Mucosa of stomach (tissue), 1 donor: ENCODE measurements around the gene ADGRG1.
"Not testable (repeated sequence)": the region's sequence is repeated elsewhere in the genome, so short reads cannot be mapped to it uniquely, and the experiment has no call there.

ENCODE experiments used
- H3K27me3 ChIP-seq: one replicate; pipeline ENCODE4 v1.7.0; 2013; ENCODE audit warnings: mild to moderate bottlenecking, low read length; ENCODE audit not compliant: control insufficient read depth, insufficient read depth
- H3K36me3 ChIP-seq: one replicate; pipeline ENCODE4 v1.7.0; 2013; ENCODE audit warnings: low read length; ENCODE audit not compliant: control insufficient read depth, insufficient read depth
- H3K4me1 ChIP-seq: one replicate; pipeline ENCODE4 v1.7.0; 2013; ENCODE audit warnings: mild to moderate bottlenecking, low read length; ENCODE audit not compliant: control insufficient read depth, insufficient read depth
- H3K4me3 ChIP-seq: one replicate; pipeline ENCODE4 v1.7.0; 2013; ENCODE audit warnings: low read length
- H3K9ac ChIP-seq: one replicate; pipeline ENCODE4 v1.7.0; 2013; ENCODE audit warnings: mild to moderate bottlenecking, low read length, moderate library complexity
- H3K9me3 ChIP-seq: one replicate; pipeline ENCODE4 v1.7.0; 2013; ENCODE audit warnings: mild to moderate bottlenecking, low read length, moderate library complexity; ENCODE audit not compliant: control insufficient read depth
- donor health status: Pancreatic carcinoma.

ADGRG1 gene

DNA sequence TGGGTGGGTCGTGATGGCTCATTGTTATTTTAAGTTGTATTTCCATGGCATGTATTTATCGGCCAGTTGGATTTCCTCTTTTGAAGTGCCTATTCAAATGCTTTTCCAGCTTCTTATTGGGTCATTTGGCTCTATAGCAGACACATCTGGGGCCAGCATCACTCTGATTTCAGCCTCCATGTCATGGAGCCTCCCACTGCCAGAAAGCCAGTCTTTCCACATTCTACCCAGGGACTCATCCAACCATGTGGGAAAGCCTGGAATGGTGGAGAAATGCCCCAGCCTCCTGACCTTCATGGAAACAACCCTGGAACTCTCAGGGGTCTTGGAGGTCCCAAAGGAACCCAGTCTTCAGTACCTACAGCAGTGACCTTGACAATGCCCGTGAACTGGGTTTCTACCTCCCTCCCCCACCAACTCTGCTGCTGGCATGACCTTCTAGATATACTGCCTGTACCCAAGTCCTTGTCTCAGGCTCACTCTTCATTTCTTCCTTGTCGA, 33.8 kb upstream of the ADGRG1 start:
- Histone ChIP-seq H3K36me3 (no peaks in the 10 kb centered on the region), H3K4me3 (no peak overlapping the region), H3K27me3 (no peaks in the 10 kb centered on the region), H3K4me1 (peaks cover 27% of the 10 kb centered on the region), H3K9me3 (no peaks in the 10 kb centered on the region), H3K9ac (no peak overlapping the region)

DNA sequence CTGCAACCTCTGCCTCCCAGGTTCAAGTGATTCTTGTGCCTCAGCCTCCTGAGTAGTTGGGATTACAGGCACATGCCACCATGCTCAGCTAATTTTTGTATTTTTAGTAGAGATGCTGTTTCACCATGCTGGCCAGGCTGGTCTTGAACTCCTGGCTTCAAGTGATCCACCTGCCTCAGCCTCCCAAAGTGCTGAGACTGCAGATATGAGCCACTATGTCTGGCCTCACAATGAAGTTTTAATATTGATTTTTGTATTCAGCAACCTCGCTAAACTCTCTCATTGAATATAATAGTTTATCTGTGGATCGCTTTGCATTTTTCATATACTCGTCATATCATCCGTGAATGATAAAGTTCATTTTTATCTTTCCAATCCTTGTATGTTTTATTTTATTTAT, 32.2 kb upstream of the ADGRG1 start:
- not testable (repeated sequence) for H3K9me3 ChIP-seq, H3K4me3 ChIP-seq, H3K9ac ChIP-seq, H3K36me3 ChIP-seq, H3K27me3 ChIP-seq
- H3K4me1 ChIP-seq = peaks cover 24% of the 10 kb centered on the region

DNA sequence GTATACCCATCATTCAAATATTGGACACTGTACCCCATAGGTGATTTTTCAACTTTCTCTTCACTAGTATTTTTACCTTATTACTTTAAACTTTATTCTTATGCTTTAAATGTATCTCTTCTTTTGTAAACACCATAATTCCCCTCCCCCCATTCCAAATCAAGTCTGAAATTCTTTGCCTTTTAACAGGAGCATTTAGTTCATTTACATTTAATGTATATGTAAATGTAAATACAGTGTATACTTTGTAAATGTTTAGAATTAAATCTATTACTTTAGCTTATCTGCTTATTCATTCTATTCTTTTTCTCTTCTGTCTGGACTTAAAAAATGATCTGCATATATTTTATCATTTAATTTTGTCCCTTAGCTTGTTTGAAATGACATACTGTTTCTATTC, 30.0 kb upstream of the ADGRG1 start:
- Histone ChIP-seq H3K4me1 (peaks cover 8% of the 10 kb centered on the region), H3K9me3 (no peaks in the 10 kb centered on the region)

DNA sequence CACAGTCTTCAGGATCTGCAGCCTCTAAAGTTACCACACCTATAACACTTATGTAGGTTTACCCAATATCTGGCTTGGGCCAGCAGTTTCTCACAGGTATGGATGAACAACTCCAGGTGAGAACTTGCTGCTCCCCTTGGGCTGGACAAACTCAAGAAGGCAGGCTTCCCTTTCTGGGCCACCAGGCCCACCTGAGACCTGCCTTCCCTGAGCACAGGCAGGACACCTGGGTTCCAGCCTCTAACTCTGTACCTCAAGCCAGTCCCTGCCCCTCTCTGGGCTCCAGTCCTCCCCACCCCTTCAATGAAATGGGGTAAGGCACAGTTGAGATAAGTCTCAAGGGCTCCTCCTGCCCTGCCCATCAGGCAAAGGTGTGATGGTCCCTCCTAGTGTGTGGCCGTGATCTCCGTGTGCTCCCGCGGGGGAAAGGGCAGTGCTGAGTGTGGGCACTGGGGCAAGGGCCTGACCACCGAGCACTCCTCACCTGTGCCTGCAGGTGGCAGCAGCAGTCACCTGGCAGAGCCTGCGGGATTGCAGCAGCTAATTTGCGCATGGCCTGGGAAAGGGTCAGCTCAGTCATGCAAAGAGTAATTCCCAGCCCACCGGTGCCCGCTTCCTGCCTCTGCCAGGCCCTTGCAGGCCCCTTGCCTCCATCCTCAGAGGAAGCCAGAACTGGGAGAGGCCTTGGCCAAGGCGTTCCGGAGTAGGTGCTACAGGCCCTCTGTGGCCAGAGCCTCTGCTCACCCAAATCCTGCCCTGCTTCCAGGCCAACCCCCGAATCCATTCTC, 28.2 kb upstream of the ADGRG1 start:
- peaks cover 10% of the 10 kb centered on the region for H3K27me3 ChIP-seq
- H3K4me3 ChIP-seq = no peak overlapping the region
- H3K4me1 ChIP-seq = peaks cover 8% of the 10 kb centered on the region
- peak overlapping the region; percentile 16 for H3K9ac ChIP-seq
- no peaks in the 10 kb centered on the region for H3K36me3 ChIP-seq
- H3K9me3 ChIP-seq = no peaks in the 10 kb centered on the region

More for the DNA sequence above, 30.0 kb upstream of the ADGRG1 start:
- no peak overlapping the region for H3K9ac ChIP-seq
- no peaks in the 10 kb centered on the region for H3K36me3 ChIP-seq
- peaks cover 10% of the 10 kb centered on the region for H3K27me3 ChIP-seq
- no peak overlapping the region for H3K4me3 ChIP-seq

DNA sequence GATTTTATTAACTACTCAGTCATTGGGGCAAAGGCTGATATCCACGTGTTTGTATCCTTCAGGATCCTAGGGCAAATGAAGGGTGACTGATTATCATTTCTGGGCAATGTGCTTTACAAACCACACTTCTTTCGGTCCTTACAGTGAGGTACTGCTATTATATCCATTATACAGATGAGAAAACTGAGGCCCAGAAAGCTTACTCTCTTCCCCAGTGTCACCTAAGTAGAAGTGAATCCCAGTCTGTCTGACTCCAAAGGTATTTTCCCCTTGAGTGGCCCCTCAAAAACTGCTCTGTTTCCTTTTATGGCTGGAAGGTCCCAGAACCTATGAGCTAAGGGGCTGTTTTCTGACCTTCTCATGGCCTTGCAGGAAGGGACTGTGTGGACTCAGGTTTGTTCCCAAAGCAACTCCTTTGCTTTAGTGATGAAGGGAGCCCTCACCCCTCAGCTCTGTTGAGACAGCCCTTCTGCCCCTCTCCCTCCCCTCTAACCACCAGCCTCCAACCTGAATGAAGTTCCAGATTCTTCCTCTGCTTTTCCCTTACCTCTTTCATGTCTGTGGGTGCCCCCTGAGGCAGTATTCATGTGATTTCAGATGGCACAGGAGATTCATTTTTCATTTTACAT, 27.4 kb upstream of the ADGRG1 start:
- H3K27me3 ChIP-seq = peaks cover 10% of the 10 kb centered on the region
- H3K9me3 ChIP-seq = no peaks in the 10 kb centered on the region
- no peaks in the 10 kb centered on the region for H3K36me3 ChIP-seq
- no peak overlapping the region for H3K9ac ChIP-seq
- H3K4me1 ChIP-seq = peaks cover 8% of the 10 kb centered on the region
- no peak overlapping the region for H3K4me3 ChIP-seq

DNA sequence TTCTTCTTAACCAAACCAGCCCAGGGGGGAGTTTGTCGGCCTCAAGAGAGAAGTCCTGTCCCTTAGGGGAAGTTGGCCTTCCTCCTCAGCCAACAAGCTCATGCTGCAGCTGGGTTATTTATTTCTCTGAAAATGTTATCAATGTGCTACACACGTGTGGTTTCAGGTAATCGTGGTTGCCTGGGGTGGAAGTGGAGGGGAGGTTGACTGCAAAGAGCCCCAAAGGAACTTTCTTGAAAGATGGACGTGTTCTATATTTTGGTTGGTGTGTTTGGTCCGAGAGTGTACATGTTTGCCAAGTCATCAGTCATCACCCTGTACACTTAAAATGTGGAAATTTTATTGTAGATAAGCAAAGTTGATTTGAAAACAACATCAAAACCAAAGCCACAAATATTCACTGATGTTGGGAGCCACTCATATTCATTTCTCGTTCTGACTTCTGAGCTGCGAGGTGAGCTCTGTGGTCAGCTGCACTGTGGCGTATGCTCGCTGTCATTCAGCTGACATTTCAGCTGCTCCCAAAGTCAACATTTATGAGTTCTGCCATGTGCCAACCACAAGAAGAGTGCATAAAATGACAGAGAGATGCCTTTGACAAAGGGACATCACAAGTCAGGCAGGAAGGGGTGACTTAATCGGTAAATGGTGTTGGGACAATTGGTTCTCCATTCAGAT, 26.5 kb upstream of the ADGRG1 start:
- Histone ChIP-seq H3K36me3 (no peaks in the 10 kb centered on the region), H3K9ac (peak overlapping the region; percentile 4), H3K4me1 (peaks cover 16% of the 10 kb centered on the region), H3K27me3 (peaks cover 10% of the 10 kb centered on the region), H3K9me3 (no peaks in the 10 kb centered on the region), H3K4me3 (no peak overlapping the region)

DNA sequence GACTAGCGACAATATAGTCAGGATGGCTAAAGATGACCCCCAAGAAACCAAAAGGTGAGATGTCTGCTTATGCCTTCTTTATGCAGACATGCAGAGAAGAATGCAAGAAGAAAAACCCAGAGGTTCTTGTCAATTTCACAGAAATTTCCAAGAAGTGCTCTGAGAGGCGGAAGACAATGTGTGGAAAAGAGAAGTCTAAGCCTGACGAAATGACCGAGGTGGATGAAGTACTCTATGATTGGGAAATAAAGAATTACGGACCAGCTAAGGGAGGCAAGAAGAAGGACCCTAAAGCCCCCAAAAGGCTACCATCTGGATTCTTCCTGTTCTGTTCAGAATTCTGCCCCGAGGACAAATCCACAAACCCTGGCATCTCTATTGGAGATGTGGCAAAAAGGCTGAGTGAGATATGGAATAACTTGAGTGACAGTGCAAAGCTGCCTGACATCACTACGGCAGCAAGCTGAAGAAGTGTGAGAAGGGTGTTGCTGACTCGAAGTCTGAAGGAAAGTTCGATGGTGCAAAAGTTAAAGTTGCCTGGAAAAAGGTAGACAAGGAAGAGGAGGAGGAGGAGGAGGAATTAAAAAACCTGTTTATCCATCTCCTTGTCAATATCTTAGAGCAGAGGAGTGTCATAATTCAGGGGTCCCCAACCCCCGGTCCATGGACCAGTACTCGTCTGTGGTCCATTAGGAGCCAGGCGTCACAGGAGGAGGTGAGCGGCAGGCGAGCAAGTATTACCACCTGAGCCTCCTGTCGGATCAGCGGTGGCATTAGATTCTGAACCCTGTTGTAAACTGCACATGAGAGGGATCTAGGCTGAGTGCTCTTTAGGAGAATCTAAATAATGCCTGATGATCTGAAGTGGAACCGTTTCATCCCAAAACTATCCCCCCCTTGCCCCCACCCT, 25.1 kb upstream of the ADGRG1 start:
- no peaks in the 10 kb centered on the region for H3K9me3 ChIP-seq
- peaks cover 26% of the 10 kb centered on the region for H3K4me1 ChIP-seq

DNA sequence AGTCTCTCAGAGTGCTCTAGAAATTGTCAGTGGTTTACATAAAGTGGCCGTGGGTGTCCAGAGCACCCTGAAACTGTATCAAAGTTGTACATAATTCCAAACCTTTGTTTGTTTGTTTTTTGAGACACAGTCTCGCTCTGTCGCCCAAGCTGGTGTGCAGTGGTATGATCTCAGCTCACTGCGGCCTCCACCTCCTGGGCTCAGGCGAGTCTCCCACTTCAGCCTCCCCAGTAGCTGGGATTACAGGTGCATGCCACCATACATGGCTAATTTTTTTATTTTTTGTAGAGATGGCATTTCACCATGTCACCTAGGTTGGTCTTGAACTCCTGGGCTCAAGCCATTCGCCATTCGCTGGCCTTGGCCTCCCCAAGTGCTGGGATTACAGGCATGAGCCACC, 24.3 kb upstream of the ADGRG1 start:
- peaks cover 34% of the 10 kb centered on the region for H3K4me1 ChIP-seq
- H3K27me3 ChIP-seq = peaks cover 10% of the 10 kb centered on the region
- no peaks in the 10 kb centered on the region for H3K36me3 ChIP-seq
- no peak overlapping the region for H3K9ac ChIP-seq
- no peaks in the 10 kb centered on the region for H3K9me3 ChIP-seq
- H3K4me3 ChIP-seq = no peak overlapping the region

More for the DNA sequence above, 25.1 kb upstream of the ADGRG1 start:
- H3K36me3 ChIP-seq = no peaks in the 10 kb centered on the region
- H3K4me3 ChIP-seq = no peak overlapping the region
- no peak overlapping the region for H3K9ac ChIP-seq
- H3K27me3 ChIP-seq = peaks cover 10% of the 10 kb centered on the region

DNA sequence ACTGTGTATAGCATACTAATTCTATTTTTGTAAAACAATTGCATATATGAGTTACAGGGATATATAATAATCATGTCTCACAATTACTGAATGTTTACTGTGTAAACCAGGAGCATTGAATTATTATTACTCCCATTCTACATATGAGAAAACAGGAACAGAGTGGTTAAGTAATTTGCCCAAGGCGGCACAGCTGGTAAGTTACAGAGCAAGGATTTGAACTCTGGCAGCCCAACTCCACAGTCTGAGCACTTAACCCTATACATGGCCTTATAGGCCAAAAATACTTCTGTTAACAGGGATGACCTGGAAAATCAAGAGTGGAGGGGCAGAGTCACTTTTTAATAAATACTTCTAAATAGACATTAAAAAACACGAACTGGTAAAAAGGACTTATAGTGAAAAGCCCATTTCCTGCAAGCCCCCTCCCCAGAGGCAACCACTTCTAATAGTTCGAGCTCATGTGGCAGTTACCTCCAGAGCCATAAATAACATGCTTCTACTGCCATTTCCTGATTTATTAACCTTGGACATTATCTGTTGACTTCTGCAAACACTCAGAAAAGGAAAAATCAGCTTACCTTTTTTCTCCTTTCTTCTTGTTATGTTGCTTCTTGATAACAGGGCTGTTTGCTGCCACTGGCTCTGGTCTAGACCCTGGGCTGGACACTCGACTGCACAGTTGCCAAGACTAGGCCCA, 22.1 kb upstream of the ADGRG1 start:
- Histone ChIP-seq H3K36me3 (no peaks in the 10 kb centered on the region), H3K9me3 (no peaks in the 10 kb centered on the region), H3K4me3 (no peak overlapping the region), H3K9ac (peak overlapping the region; percentile 58), H3K27me3 (peaks cover 3% of the 10 kb centered on the region), H3K4me1 (peaks cover 47% of the 10 kb centered on the region)

DNA sequence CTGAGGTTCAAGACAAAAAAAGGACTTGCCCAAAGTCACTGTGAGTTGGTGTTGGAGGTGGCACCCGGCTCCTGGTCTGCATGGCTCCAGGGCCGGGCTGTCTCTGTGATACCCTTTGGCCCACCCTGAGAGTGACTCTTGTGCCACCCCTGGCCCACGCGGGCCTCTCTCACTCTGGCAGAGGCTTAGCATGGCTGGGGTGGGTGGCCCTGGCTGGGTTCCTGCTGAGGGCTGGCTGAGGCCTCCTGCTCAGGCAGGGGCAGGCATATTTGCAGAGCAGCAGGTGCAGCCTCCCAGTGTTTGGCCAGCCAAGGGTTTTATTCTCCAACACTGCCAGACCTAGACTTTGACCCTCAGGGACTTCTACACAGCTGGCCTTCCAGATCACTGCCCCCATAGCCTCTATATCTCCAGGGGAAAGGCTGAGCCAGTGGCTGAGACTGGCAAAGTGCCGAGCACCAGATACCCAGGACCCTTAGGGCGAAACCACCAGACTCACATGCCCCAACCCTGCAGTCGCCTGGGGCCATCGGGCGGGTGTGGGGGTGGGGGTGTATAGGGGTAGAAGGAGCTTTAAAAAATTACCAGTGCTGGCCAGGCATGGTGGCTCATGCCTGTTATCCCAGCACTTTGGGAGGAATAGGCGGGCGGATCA, 21.5 kb upstream of the ADGRG1 start:
- no peak overlapping the region for H3K4me3 ChIP-seq
- no peaks in the 10 kb centered on the region for H3K36me3 ChIP-seq
- H3K27me3 ChIP-seq = peaks cover 3% of the 10 kb centered on the region
- peaks cover 50% of the 10 kb centered on the region for H3K4me1 ChIP-seq
- no peaks in the 10 kb centered on the region for H3K9me3 ChIP-seq
- peak overlapping the region; percentile 58 for H3K9ac ChIP-seq
